BLaER1 treated with 17β-estradiol and CSF1 and Interleukin-3, amounts not matched to agents 10 nM and 100 nM (cell line): ENCODE data around the gene BMP6.

Source experiments
- H3K27ac ChIP-seq, 11 experiments: shearing (Covaris generic); formaldehyde crosslinking; 2 replicates each; pipeline ENCODE4 v1.8.1; 2022
- H3K27me3 ChIP-seq, 11 experiments: shearing (Covaris generic); formaldehyde crosslinking; 2 replicates each; pipeline ENCODE4 v1.8.1; 2022
- H3K36me3 ChIP-seq, 11 experiments: shearing (Covaris generic); formaldehyde crosslinking; 2 replicates each; pipeline ENCODE4 v1.8.1; 2022
- H3K4me1 ChIP-seq, 10 experiments: shearing (Covaris generic); formaldehyde crosslinking; 2 replicates each; pipeline ENCODE4 v1.8.1; 2022
- H3K4me2 ChIP-seq, 11 experiments: shearing (Covaris generic); formaldehyde crosslinking; 2 replicates each; pipeline ENCODE4 v1.8.1; 2022
- H3K4me3 ChIP-seq, 10 experiments: shearing (Covaris generic); formaldehyde crosslinking; 2 replicates each; pipeline ENCODE4 v1.8.1; 2022
- H3K9ac ChIP-seq, 11 experiments: shearing (Covaris generic); formaldehyde crosslinking; 2 replicates each; pipeline ENCODE4 v1.8.1; 2022
- H3K9me3 ChIP-seq, 11 experiments: shearing (Covaris generic); formaldehyde crosslinking; replicated peaks in 1 of 11; 2 replicates each; pipeline ENCODE4 v1.8.1; 2022
- H4K20me1 ChIP-seq, 11 experiments: shearing (Covaris generic); formaldehyde crosslinking; 2 replicates each; pipeline ENCODE4 v1.8.1; 2022
- Cebpa-rat ChIP-seq, 11 experiments: shearing (Covaris generic); IDR thresholded peaks; 2 replicates each; pipeline ENCODE4 v1.8.1; 2022

BMP6 gene

DNA sequence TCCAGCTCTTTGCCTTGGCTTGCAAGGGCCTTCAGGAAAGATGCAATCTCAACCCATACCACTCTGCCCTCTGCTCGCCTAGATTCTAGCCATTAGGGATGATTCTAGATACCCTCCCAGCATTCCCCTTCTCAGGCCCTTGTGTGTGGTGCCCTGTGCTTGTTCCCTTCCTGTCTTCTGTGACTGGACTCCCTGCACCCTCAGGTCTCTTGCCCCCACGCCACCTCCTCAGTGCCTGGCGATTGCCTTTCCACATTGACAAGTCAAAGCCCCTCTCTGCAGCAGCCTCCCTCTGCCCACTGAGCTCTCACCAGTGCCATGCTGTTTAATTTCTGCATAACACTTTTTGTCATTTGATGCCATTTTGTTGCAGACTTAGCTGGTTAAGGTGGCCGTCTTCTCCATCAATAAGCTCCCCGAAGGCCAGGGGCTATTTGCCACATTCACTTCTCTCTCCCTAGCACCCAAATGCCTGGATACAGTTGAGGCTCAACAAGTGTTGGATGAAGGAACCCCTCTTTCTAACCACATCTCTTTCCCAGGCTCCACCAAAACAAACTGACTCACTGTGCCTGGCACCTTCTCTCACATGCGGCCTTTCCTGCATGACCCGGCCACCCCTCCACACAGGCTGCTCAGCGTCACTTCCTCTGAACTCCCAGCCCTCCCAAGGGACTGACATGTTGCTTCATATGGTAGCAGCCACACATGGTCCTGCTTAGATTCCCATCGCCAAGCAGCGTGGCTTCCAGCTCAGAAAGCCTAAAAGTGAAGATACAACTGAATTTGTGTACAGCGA lies 189.3 kb downstream of the BMP6 start:
- Histone ChIP-seq H3K4me1 (peaks cover 16 to 47% (median 39%) of the 10 kb centered on the region in 10 experiments), H3K9ac (peak overlapping the region in 4 of 11 experiments; percentile 17 to 29 (median 24); a peak in 4 of 22 replicates), H3K27me3 (no peaks in the 10 kb centered on the region), H3K27ac (peak overlapping the region in 9 of 11 experiments; percentile 38 to 74 (median 68); a peak in 16 of 22 replicates), H3K9me3 (peaks cover 0 to 7% (median 4%) of the 10 kb centered on the region in 11 experiments; a peak in 5 of 22 replicates), H3K4me2 (peak overlapping the region; percentile 60 to 85 (median 72)), H4K20me1 (no peaks in the 10 kb centered on the region), H3K36me3 (no peaks in the 10 kb centered on the region), H3K4me3 (no peak overlapping the region; a peak in 1 of 20 replicates)
- peak in 9 of 11 experiments; percentile 16 to 90 (median 68); a peak in 12 of 22 replicates for TF ChIP-seq Cebpa-rat (IDR thresholded peaks at IDR 0.05)

DNA sequence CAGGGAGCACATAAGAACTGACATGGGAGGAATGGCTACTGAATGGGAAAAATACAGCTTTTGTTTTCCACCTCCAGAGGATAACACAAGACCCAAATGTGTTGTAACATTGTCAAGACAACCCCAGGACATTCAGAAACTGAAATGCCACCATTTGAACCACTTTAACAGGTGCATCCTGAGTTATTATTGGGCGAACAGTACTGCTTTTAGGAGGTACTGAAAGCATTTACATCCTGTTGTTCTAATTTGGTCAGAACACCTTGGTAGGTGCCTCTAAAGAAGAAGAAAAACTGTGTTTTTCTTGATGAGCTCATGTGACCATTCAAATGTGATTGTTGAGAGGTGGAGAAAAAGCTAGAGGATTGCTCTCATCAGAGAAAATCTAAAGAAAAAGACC lies 191.1 kb downstream of the BMP6 start:
- H3K4me3 ChIP-seq: no peak overlapping the region
- H4K20me1 ChIP-seq: no peaks in the 10 kb centered on the region
- peaks cover 16 to 38% (median 34%) of the 10 kb centered on the region in 10 experiments for H3K4me1 ChIP-seq
- H3K4me2 ChIP-seq: peak overlapping the region in 9 of 11 experiments; percentile 60 to 85 (median 73); a peak in 17 of 22 replicates
- H3K27me3 ChIP-seq: no peaks in the 10 kb centered on the region
- H3K9ac ChIP-seq: no peak overlapping the region
- H3K27ac ChIP-seq: peak overlapping the region in 3 of 11 experiments; percentile 34 to 74 (median 68); a peak in 1 of 22 replicates
- no peaks in the 10 kb centered on the region for H3K36me3 ChIP-seq
- H3K9me3 ChIP-seq: peaks cover 0 to 7% (median 4%) of the 10 kb centered on the region in 11 experiments; a peak in 5 of 22 replicates
- no peak for TF ChIP-seq Cebpa-rat (IDR thresholded peaks at IDR 0.05)

DNA sequence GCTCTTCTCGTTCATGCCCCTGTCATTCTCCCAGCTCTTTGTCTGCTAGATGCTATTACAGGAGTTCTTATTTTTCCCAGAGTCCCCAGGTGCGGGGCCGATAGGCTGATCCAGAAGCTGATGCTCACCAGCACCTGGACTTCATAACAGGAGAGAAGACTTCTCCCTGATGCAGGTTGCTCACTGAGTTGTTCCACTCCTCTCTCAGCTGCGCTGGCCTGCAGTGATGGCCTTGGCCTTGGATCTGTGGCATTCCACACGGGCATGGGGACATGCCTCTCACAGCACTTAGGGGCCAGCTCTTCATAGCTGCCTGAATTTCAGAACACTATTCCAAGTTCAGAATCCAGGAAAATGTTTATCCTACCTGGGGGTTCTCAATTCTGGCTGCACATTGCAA lies 191.8 kb downstream of the BMP6 start:
- H3K27me3 ChIP-seq: no peaks in the 10 kb centered on the region
- peaks cover 16 to 38% (median 34%) of the 10 kb centered on the region in 10 experiments for H3K4me1 ChIP-seq
- no peaks in the 10 kb centered on the region for H3K36me3 ChIP-seq
- H3K9me3 ChIP-seq: peaks cover 0 to 7% (median 4%) of the 10 kb centered on the region in 11 experiments; a peak in 5 of 22 replicates
- H3K9ac ChIP-seq: no peak overlapping the region
- no peak overlapping the region for H3K4me3 ChIP-seq
- no peak for TF ChIP-seq Cebpa-rat (IDR thresholded peaks at IDR 0.05)
- peak overlapping the region in 7 of 11 experiments; percentile 14 to 85 (median 72); a peak in 9 of 22 replicates for H3K4me2 ChIP-seq
- no peaks in the 10 kb centered on the region for H4K20me1 ChIP-seq
- no peak overlapping the region; a peak in 1 of 22 replicates for H3K27ac ChIP-seq

DNA sequence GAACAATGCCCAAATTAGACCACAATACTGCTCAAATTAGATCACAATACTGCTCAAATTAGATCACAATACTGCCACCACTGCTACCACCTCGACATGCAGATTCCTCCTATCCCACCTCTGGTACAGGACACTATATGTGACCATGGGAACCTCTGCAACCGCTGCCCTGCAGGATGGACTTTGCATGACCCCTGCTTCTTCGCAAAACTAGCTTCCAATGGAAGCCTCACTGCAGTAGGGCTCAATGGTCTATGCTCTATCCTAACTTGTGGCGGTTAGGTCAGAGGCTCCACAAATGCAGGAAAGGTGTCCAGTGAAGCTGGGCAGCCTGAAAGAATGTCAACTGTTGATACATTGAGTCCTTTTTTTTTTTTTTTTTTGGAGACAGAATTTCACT lies 192.5 kb downstream of the BMP6 start:
- H3K9ac ChIP-seq: no peak overlapping the region
- no peaks in the 10 kb centered on the region for H4K20me1 ChIP-seq
- peaks cover 16 to 38% (median 34%) of the 10 kb centered on the region in 10 experiments for H3K4me1 ChIP-seq
- no peak for TF ChIP-seq Cebpa-rat (IDR thresholded peaks at IDR 0.05)
- H3K4me3 ChIP-seq: no peak overlapping the region
- H3K4me2 ChIP-seq: no peak overlapping the region
- no peak overlapping the region for H3K27ac ChIP-seq
- peaks cover 0 to 7% (median 4%) of the 10 kb centered on the region in 11 experiments; a peak in 5 of 22 replicates for H3K9me3 ChIP-seq
- H3K27me3 ChIP-seq: no peaks in the 10 kb centered on the region
- no peaks in the 10 kb centered on the region for H3K36me3 ChIP-seq

DNA sequence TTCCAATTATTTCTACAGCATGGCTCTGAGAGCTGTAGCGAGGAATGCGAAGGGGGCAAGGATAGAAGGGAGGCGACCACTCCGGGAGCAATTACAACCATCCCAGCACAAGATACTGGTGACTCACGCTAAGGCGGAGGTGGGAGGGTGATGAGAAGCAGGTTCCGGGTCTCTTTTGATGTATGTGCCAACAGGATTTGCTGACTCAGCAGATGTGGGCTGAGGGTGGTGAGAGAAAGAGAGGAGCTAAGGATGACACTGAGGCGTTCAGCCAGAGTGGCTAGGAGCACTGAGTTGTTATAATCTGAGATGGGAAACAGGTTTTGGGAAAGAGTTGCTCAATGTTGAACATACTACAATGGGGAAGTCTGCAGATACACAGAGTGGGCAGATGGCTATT lies 194.0 kb downstream of the BMP6 start:
- Histone ChIP-seq H3K9ac (no peak overlapping the region), H3K27me3 (no peaks in the 10 kb centered on the region), H3K9me3 (peaks cover 6 to 18% (median 15%) of the 10 kb centered on the region in 11 experiments; a peak in 20 of 22 replicates), H3K27ac (no peak overlapping the region), H3K4me2 (0 out of 22 replicates have a peak overlapping the region, but pooled peaks of 1 of the 11 experiments have one; percentile 10), H3K4me3 (no peak overlapping the region), H4K20me1 (no peaks in the 10 kb centered on the region), H3K36me3 (no peaks in the 10 kb centered on the region), H3K4me1 (peaks cover 13 to 32% (median 30%) of the 10 kb centered on the region in 10 experiments)
- TF ChIP-seq Cebpa-rat (IDR thresholded peaks at IDR 0.05): no peak

DNA sequence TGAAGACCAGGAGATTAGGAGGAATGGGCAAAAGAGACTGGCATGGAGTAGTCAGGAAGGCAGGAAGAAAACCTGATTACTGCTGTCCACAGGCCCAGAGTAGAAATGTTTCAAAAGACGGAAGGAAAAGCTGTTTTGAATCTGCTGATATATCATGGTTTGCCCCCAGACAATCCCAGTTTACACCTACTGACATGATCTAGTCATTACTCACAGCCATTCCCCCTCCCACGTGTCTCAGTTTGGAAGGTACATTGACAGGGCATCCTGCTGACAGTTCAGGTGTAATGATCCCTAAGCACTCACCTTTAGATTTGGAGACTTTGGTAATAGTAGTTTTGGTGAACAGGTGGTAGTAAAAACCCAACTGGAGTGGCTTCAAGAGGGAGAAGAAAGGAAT lies 194.5 kb downstream of the BMP6 start:
- H3K9ac ChIP-seq: no peak overlapping the region
- no peaks in the 10 kb centered on the region for H3K36me3 ChIP-seq
- peaks cover 8 to 27% (median 24%) of the 10 kb centered on the region in 10 experiments for H3K4me1 ChIP-seq
- no peak overlapping the region for H3K27ac ChIP-seq
- no peaks in the 10 kb centered on the region for H3K27me3 ChIP-seq
- H3K4me2 ChIP-seq: 0 out of 22 replicates have a peak overlapping the region, but pooled peaks of 1 of the 11 experiments have one; percentile 10
- H3K9me3 ChIP-seq: peaks cover 8 to 23% (median 18%) of the 10 kb centered on the region in 11 experiments; a peak in 21 of 22 replicates
- no peak for TF ChIP-seq Cebpa-rat (IDR thresholded peaks at IDR 0.05)
- H4K20me1 ChIP-seq: no peaks in the 10 kb centered on the region
- no peak overlapping the region for H3K4me3 ChIP-seq

DNA sequence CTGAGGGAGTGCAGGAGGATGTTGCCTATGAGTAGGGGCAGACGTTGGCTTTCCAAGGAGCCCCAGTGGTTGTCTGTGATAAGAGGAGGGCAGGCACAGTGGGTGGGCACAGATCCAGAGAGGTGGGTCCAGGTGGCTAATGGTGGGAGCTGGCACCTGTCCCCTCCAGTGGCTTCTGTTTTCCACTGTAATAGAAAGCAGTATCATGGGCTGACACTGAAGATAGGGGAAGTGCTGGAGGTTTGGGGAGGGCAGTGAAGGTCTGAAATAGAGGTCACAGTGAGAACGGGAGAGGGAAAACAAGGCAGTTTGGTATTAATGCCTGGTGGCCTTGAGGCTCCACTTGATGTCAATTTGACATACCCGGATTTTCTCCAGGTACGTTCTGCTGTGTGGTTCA lies 195.1 kb downstream of the BMP6 start:
- H3K36me3 ChIP-seq: no peaks in the 10 kb centered on the region
- peaks cover 13 to 26% (median 22%) of the 10 kb centered on the region in 11 experiments; a peak in 21 of 22 replicates for H3K9me3 ChIP-seq
- H4K20me1 ChIP-seq: no peaks in the 10 kb centered on the region
- H3K4me3 ChIP-seq: no peak overlapping the region
- H3K4me2 ChIP-seq: no peak overlapping the region
- no peak overlapping the region for H3K9ac ChIP-seq
- H3K4me1 ChIP-seq: peaks cover 2 to 21% (median 18%) of the 10 kb centered on the region in 10 experiments; a peak in 18 of 20 replicates
- H3K27me3 ChIP-seq: no peaks in the 10 kb centered on the region
- TF ChIP-seq Cebpa-rat (IDR thresholded peaks at IDR 0.05): no peak
- H3K27ac ChIP-seq: no peak overlapping the region

DNA sequence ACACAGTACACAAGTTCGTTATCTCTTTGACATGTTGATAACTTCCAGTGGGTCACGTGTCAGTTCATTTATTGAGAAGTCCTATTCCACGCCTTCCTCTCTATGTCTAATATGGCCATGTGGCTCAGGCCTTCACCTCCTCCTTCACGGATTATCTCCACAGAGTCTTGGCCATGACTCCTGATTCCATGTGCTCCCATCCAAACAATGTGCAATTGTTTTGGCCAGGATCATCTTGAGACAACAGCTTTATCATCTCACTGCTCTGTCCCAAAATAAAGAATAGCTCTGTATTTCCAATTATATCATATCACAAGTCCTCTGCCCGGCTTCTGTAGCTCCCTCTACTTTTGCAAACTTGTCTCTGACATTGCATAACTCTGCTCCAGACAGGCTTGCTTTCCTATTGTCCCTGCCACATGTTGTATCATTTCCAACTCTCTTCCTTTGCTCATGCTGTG lies 195.8 kb downstream of the BMP6 start:
- Histone ChIP-seq H3K4me2 (no peak overlapping the region), H3K9me3 (peaks cover 14 to 28% (median 22%) of the 10 kb centered on the region in 11 experiments; a peak in 21 of 22 replicates), H3K4me3 (no peak overlapping the region), H3K27ac (no peak overlapping the region), H4K20me1 (no peaks in the 10 kb centered on the region), H3K27me3 (no peaks in the 10 kb centered on the region), H3K9ac (no peak overlapping the region), H3K4me1 (peaks cover 0 to 14% (median 12%) of the 10 kb centered on the region in 10 experiments; a peak in 15 of 20 replicates), H3K36me3 (no peaks in the 10 kb centered on the region)
- TF ChIP-seq Cebpa-rat (IDR thresholded peaks at IDR 0.05): no peak

DNA sequence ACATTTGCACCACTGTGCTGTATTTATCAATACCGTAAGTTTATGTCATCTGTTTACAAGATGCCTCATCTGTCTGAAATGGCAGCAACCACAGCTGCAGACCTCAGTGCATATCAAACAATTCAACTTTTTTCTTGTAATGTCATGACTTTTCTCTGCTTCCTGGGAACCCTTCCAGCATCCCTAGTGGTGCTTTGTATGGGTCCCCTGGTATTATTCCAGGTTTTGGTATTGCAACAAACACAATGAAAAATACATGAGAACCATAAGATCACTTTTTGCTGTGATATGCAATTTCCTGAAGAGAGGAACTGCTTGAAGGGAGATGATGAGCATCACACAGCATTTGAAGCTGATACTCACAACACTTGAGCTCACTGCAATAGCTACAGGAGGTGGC lies 196.7 kb downstream of the BMP6 start:
- Histone ChIP-seq H3K27me3 (no peaks in the 10 kb centered on the region), H3K4me1 (peaks cover 0 to 5% (median 3%) of the 10 kb centered on the region in 10 experiments; a peak in 10 of 20 replicates), H3K4me3 (no peak overlapping the region), H3K36me3 (no peaks in the 10 kb centered on the region), H3K4me2 (no peak overlapping the region), H3K9me3 (peaks cover 14 to 31% (median 22%) of the 10 kb centered on the region in 11 experiments; a peak in 21 of 22 replicates), H3K27ac (no peak overlapping the region), H3K9ac (no peak overlapping the region), H4K20me1 (no peaks in the 10 kb centered on the region)
- no peak for TF ChIP-seq Cebpa-rat (IDR thresholded peaks at IDR 0.05)
